ENCODE measurements around the gene AOC2.

GRCh38 chr17:42889809-42890208 lies 45.4 kb downstream of the AOC2 start:
- TF ChIP-seq POLR2AphosphoS5 (IDR thresholded peaks at IDR 0.05; ENCODE audit: low read depth, low read length) (no peak), POLR2A (IDR thresholded peaks at IDR 0.05; ENCODE audit: low read depth, low read length) (no peak)
